Stimulated activated CD4-positive, alpha-beta T cell treated with anti-CD3 and anti-CD28 coated beads, Interleukin-4, amount 100 ng/mL, for 48 hours (primary cell): ENCODE data around the gene CLDN20.
"Not testable (repeated sequence)": the region's sequence is repeated elsewhere in the genome, so short reads cannot be mapped to it uniquely, and the experiment has no call there.

Source experiments
- DNase-seq, 2 donors: peaks; one replicate each; pipeline ENCODE4 v3.0.0-alpha.2; 2020; ENCODE audit warnings: low read depth in 2 of 2

CLDN20 gene

GRCh38 chr6:155245193-155245592, 18.6 kb upstream of the CLDN20 start:
- DNase-seq: no peak

- no peak for DNase-seq
Measured at GRCh38 chr6:155245831-155246230, 18.0 kb upstream of the CLDN20 start.

- DNase-seq: no peak
Measured at GRCh38 chr6:155246825-155247224, 17.0 kb upstream of the CLDN20 start.

- DNase-seq: no peak
Measured at GRCh38 chr6:155247618-155248007, 16.2 kb upstream of the CLDN20 start.

- no peak for DNase-seq
Measured at GRCh38 chr6:155248008-155249001, 15.5 kb upstream of the CLDN20 start.

- DNase-seq: no peak
Measured at GRCh38 chr6:155250701-155251381, 13.0 kb upstream of the CLDN20 start.

GRCh38 chr6:155252581-155252980, 11.2 kb upstream of the CLDN20 start:
- DNase-seq: no peak

GRCh38 chr6:155253337-155253736, 10.5 kb upstream of the CLDN20 start:
- DNase-seq: no peak

GRCh38 chr6:155254139-155254538, 9.7 kb upstream of the CLDN20 start:
- no peak for DNase-seq

GRCh38 chr6:155256122-155256795, 7.6 kb upstream of the CLDN20 start:
- no peak for DNase-seq

- DNase-seq: no peak
Measured at GRCh38 chr6:155257796-155258195, 6.0 kb upstream of the CLDN20 start.

GRCh38 chr6:155259204-155259603, 4.6 kb upstream of the CLDN20 start:
- DNase-seq: no peak

- no peak for DNase-seq
Measured at GRCh38 chr6:155259897-155260296, 3.9 kb upstream of the CLDN20 start.

- DNase-seq: no peak
Measured at GRCh38 chr6:155260686-155261085, 3.1 kb upstream of the CLDN20 start.

- DNase-seq: no peak
Measured at GRCh38 chr6:155261111-155261900, 2.5 kb upstream of the CLDN20 start.

- no peak for DNase-seq
Measured at GRCh38 chr6:155262655-155263054, 1.2 kb upstream of the CLDN20 start.

- DNase-seq: no peak
Measured at GRCh38 chr6:155264693-155265320, 994 bp downstream of the CLDN20 start.

- DNase-seq: no peak
Measured at GRCh38 chr6:155265843-155266535, 2.2 kb downstream of the CLDN20 start.

- DNase-seq: no peak
Measured at GRCh38 chr6:155267411-155267810, 3.6 kb downstream of the CLDN20 start.

GRCh38 chr6:155268088-155268867, 4.5 kb downstream of the CLDN20 start:
- not testable (repeated sequence) for DNase-seq
